Thymus (tissue), 11 donors: ENCODE results near the gene NLGN1. TPM values are rescaled to one million over a fixed set of nuclear protein-coding genes. Genes with fewer than 3 reads are reported as not detected.

Experiments used
- DNase-seq, 9 donors: peaks; one replicate each; pipeline ENCODE4 v3.0.0-alpha.2; 2013; ENCODE audit warnings: low spot score in 9 of 9, low read depth in 6 of 9, missing footprints in 1 of 9
- H3K27ac ChIP-seq, 2 donors: one replicate each; pipeline ENCODE4 v1.5.1; 2013; ENCODE audit warnings: control low read depth in 1 of 2, low read depth in 1 of 2, low read length in 1 of 2, mild to moderate bottlenecking in 1 of 2, moderate library complexity in 1 of 2
- H3K27me3 ChIP-seq, 2 donors: one replicate each; pipeline ENCODE4 v1.5.1; 2013; ENCODE audit warnings: low read length in 1 of 2; ENCODE audit not compliant: control insufficient read depth in 2 of 2, insufficient read depth in 1 of 2
- H3K36me3 ChIP-seq, 2 donors: one replicate each; pipeline ENCODE4 v1.5.1; 2013; ENCODE audit warnings: low read length in 1 of 2, mild to moderate bottlenecking in 1 of 2, moderate library complexity in 1 of 2; ENCODE audit not compliant: control insufficient read depth in 2 of 2, insufficient read depth in 2 of 2
- H3K4me1 ChIP-seq, 2 donors: one replicate each; pipeline ENCODE4 v1.5.1; 2013; ENCODE audit warnings: low read length in 2 of 2; ENCODE audit not compliant: control insufficient read depth in 2 of 2, insufficient read depth in 2 of 2
- H3K4me3 ChIP-seq, 2 donors: one replicate each; pipeline ENCODE4 v1.5.1; 2013; ENCODE audit warnings: low read length in 2 of 2, control low read depth in 1 of 2, mild to moderate bottlenecking in 1 of 2
- H3K9me3 ChIP-seq, 2 donors: one replicate each; pipeline ENCODE4 v1.5.1; 2013; ENCODE audit warnings: low read length in 1 of 2, mild to moderate bottlenecking in 1 of 2; ENCODE audit not compliant: control insufficient read depth in 2 of 2, insufficient read depth in 1 of 2
- WGBS: extraction: QIAGEN DNeasy Blood & Tissue Kit; methylation state at CpG from one replicate; pipeline ENCODE4 v1.1.7; 2013; 5-methylcytosine and 5-hydroxymethylcytosine counted together
- polyA plus RNA-seq: library from polyadenylated mRNA; stranded (reverse); fragments of 200-250 nt; gene quantifications from one replicate; pipeline ENCODE4 v1.2.3, GENCODE V29; 2013
- total RNA-seq: library from RNA; stranded (reverse); fragments of 120-200 nt; gene quantifications from one replicate; pipeline ENCODE4 v1.2.4, GENCODE V29; 2013
- donor health status: healthy.

NLGN1 gene
- total and polyA plus RNA-seq, 2 donors, result 0.16 to 0.90 TPM

GRCh38 chr3:174083706-174084105, 686.2 kb downstream of the NLGN1 start:
- DNase-seq, result peak in 1 of 9 donors; percentile 6
- H3K36me3 ChIP-seq, result no peaks in the 10 kb centered on the region
- WGBS, result 82% methylated on average over 3 of the region's 3 CpGs
- H3K4me3 ChIP-seq, result no peak overlapping the region
- no peaks in the 10 kb centered on the region for H3K4me1 ChIP-seq
- no peak overlapping the region for H3K27ac ChIP-seq
- H3K9me3 ChIP-seq, result no peaks in the 10 kb centered on the region
- H3K27me3 ChIP-seq, result no peaks in the 10 kb centered on the region

GRCh38 chr3:174089592-174089991, 692.0 kb downstream of the NLGN1 start:
- no peak overlapping the region for H3K4me3 ChIP-seq
- H3K27ac ChIP-seq, result no peak overlapping the region
- no peaks in the 10 kb centered on the region for H3K36me3 ChIP-seq
- H3K27me3 ChIP-seq, result no peaks in the 10 kb centered on the region
- 85% methylated on average over 2 of the region's 2 CpGs for WGBS
- no peak for DNase-seq
- no peaks in the 10 kb centered on the region for H3K9me3 ChIP-seq
- H3K4me1 ChIP-seq, result no peaks in the 10 kb centered on the region

GRCh38 chr3:174094669-174095068, 697.1 kb downstream of the NLGN1 start:
- no peak for DNase-seq
- no peaks in the 10 kb centered on the region for H3K27me3 ChIP-seq
- no peak overlapping the region for H3K4me3 ChIP-seq
- H3K9me3 ChIP-seq, result no peaks in the 10 kb centered on the region
- WGBS, result 98% methylated on average over 2 of the region's 2 CpGs
- no peaks in the 10 kb centered on the region for H3K36me3 ChIP-seq
- H3K4me1 ChIP-seq, result no peaks in the 10 kb centered on the region
- no peak overlapping the region for H3K27ac ChIP-seq

GRCh38 chr3:174097686-174098085, 700.1 kb downstream of the NLGN1 start:
- Histone ChIP-seq H3K27me3 (no peaks in the 10 kb centered on the region), H3K4me1 (no peaks in the 10 kb centered on the region), H3K27ac (no peak overlapping the region), H3K9me3 (no peaks in the 10 kb centered on the region), H3K4me3 (no peak overlapping the region), H3K36me3 (no peaks in the 10 kb centered on the region)
- 94% methylated on average over 3 of the region's 3 CpGs for WGBS
- no peak for DNase-seq

- 96% methylated on average over 2 of the region's 2 CpGs for WGBS
- H3K27me3 ChIP-seq, result no peaks in the 10 kb centered on the region
- no peaks in the 10 kb centered on the region for H3K9me3 ChIP-seq
- no peak for DNase-seq
- no peak overlapping the region for H3K4me3 ChIP-seq
- no peaks in the 10 kb centered on the region for H3K36me3 ChIP-seq
- H3K27ac ChIP-seq, result no peak overlapping the region
- H3K4me1 ChIP-seq, result no peaks in the 10 kb centered on the region
Observed at GRCh38 chr3:174098746-174099145, 701.2 kb downstream of the NLGN1 start.

- Histone ChIP-seq H3K36me3 (no peaks in the 10 kb centered on the region), H3K4me3 (no peak overlapping the region), H3K27me3 (no peaks in the 10 kb centered on the region), H3K27ac (no peak overlapping the region), H3K4me1 (no peaks in the 10 kb centered on the region), H3K9me3 (no peaks in the 10 kb centered on the region)
- DNase-seq, result no peak
- 93% methylated on average over 5 of the region's 5 CpGs for WGBS
Observed at GRCh38 chr3:174099724-174100123, 702.2 kb downstream of the NLGN1 start.

- no peaks in the 10 kb centered on the region for H3K4me1 ChIP-seq
- no peaks in the 10 kb centered on the region for H3K36me3 ChIP-seq
- H3K4me3 ChIP-seq, result no peak overlapping the region
- no peak overlapping the region for H3K27ac ChIP-seq
- 98% methylated on average over 2 of the region's 2 CpGs for WGBS
- H3K9me3 ChIP-seq, result no peaks in the 10 kb centered on the region
- H3K27me3 ChIP-seq, result no peaks in the 10 kb centered on the region
- DNase-seq, result no peak
Observed at GRCh38 chr3:174100744-174101143, 703.2 kb downstream of the NLGN1 start.

GRCh38 chr3:174101244-174101643, 703.7 kb downstream of the NLGN1 start:
- WGBS, result 94% methylated on average over 5 of the region's 5 CpGs
- Histone ChIP-seq H3K27me3 (no peaks in the 10 kb centered on the region), H3K36me3 (no peaks in the 10 kb centered on the region), H3K4me1 (no peaks in the 10 kb centered on the region), H3K27ac (no peak overlapping the region), H3K9me3 (no peaks in the 10 kb centered on the region), H3K4me3 (no peak overlapping the region)
- no peak for DNase-seq

- no peaks in the 10 kb centered on the region for H3K4me1 ChIP-seq
- DNase-seq, result no peak
- no peaks in the 10 kb centered on the region for H3K9me3 ChIP-seq
- no peak overlapping the region for H3K27ac ChIP-seq
- no peak overlapping the region for H3K4me3 ChIP-seq
- 94% methylated on average over 7 of the region's 7 CpGs for WGBS
- no peaks in the 10 kb centered on the region for H3K27me3 ChIP-seq
- H3K36me3 ChIP-seq, result no peaks in the 10 kb centered on the region
Observed at GRCh38 chr3:174102274-174102673, 704.7 kb downstream of the NLGN1 start.

GRCh38 chr3:174102866-174103265, 705.3 kb downstream of the NLGN1 start:
- DNase-seq, result no peak
- WGBS, result 94% methylated on average over 3 of the region's 3 CpGs
- H3K9me3 ChIP-seq, result no peaks in the 10 kb centered on the region
- H3K4me3 ChIP-seq, result no peak overlapping the region
- H3K27me3 ChIP-seq, result no peaks in the 10 kb centered on the region
- H3K36me3 ChIP-seq, result no peaks in the 10 kb centered on the region
- H3K4me1 ChIP-seq, result no peaks in the 10 kb centered on the region
- H3K27ac ChIP-seq, result no peak overlapping the region
